ENCODE results near the gene DYNLT2.
A peak's percentile ranks its signal among the peaks of the same experiment; 100 is the strongest.

DYNLT2 gene

DNA sequence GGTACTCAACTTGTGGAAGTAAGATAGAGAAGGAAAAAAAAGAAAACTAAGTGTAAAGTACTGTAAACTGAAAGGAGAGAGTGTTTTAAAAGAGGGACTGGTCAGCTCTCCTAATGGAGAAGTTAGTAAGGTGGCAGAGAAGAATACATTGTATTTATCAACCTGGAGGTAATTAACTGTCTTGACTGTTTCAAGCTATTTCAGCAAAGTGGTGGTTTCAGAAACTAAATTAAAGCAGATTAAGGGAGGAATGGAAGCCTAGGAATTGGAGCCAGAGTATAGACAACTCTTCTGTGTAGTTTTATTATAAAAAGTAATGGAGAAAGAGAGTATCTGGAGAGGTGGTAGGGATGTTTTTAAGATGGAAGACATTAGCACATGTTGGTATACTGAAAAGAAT lies 24.4 kb downstream of the DYNLT2 start:
- no peak for DNase-seq

DNA sequence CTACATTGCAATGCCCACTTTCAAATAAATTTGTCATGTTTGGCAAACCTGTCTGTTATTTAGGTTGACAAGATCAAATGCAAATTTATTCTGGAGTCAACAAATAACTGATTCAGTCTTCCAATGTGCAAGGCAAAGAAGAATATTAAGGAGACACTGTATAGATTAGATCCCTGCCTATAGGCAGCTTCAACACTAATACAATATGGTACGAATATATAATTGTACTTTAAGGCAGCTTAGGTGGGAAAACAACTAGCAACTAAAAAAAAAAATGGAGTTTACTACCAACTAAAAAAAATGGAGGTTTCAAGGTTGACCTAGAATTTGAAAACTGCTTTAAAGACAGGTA lies 25.3 kb downstream of the DYNLT2 start:
- DNase-seq: no peak

DNA sequence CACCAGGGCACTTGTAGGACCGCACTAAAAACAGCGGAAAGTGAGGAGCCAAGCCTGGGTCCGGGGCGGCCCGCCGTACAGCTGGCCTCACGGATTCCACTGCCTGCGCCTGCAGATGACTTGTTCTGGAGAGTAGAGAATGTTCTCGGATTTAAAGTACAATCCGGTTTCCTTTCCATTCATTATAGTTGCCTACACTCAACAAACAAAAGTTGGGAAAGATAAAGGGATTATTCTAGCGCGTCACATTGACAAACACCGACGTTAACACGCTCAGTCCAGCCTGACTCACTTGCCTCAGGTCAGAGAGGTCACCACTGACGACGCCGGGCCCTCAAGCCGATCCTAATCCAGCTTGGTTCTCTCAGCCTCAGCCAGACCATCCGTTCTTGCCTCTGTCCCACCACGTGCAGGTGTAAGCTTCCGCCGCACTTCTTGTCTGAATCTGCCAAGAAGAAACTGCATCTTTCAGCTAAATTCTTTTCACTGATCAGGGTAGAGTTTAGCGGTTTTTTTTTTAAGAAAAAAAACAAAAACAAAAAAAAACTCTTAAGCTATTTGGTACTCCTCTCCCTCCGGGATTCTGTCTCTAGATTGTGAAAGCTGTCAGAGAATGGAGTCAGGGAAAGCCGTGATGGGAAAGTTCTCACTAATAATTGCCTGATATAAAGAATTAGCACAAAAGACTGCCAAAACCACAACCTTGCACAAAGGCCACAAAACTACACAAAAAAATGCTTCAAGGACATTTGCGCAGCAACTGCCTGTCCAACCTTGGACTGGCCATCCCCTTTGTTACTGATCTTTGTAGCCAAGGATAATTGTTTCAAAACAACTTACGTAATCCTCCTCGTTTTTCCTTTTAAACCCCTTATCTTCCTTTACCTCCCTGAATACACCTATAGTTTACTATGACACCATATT lies 26.0 kb downstream of the DYNLT2 start:
- no peak for DNase-seq

DNA sequence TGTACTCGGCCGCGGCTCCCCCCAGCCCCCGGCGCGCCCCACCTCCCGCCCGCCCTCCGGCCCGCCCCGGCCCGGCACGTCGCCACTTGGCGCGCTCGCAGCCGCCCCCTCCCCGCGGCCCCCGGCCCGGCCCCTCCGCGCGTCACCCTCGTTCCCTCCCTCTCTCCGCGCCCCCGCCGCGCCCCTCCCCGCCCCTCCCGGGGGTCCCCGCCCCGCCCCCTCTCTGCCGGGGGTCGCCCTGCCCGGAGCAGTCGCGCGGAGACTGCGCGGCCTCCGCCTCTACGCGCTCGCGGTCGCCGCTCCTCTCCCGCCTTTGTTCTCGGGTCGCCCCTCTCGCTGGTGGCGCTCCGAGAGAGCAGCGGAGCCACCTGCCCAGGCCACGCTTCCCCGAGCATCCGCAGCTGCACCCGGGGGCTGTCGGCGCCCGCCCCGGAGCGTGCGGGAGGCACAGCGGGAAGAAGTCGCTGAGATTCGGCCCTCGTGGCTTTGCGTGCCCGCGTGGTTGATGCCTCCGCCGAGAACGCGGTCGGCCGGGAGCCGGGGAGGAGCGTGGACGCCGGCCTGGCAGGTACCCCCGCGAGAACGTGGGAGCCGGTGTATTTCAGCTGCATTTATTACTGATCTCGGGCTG lies 26.8 kb downstream of the DYNLT2 start, which contains the start of gene PHF10:
Gene PHF10 (minus strand): TSS at position 7 of the 631 bp plus-strand sequence. CDS start 569 bp downstream, outside the sequence.
- DNase-seq: peak; percentile 67

DNA sequence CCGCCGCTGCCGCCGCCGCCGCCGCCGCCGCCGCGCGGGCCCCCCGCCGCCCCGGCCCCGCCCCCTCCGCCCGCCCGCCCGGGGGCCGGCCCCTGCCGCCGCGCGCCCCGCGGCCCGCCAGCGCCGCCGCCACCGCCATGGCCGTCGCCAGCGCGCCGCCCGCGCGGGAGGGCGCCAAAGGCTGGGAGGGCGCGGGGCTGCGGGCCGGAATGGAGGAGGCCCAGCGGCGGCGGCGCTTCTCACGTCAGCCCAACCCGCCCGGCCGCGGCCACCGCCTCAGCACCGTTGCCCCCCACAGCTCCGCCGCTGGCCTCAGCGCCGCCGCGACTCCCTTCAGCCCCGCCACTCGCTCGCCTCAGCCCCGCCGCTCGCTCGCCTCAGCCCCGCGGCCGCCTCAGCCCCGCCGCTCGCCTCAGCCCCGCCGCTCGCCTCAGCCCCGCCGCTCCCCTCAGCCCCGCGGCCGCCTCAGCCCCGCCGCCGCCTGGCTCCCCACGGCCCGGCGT lies 27.3 kb downstream of the DYNLT2 start:
- DNase-seq: peak; percentile 23

DNA sequence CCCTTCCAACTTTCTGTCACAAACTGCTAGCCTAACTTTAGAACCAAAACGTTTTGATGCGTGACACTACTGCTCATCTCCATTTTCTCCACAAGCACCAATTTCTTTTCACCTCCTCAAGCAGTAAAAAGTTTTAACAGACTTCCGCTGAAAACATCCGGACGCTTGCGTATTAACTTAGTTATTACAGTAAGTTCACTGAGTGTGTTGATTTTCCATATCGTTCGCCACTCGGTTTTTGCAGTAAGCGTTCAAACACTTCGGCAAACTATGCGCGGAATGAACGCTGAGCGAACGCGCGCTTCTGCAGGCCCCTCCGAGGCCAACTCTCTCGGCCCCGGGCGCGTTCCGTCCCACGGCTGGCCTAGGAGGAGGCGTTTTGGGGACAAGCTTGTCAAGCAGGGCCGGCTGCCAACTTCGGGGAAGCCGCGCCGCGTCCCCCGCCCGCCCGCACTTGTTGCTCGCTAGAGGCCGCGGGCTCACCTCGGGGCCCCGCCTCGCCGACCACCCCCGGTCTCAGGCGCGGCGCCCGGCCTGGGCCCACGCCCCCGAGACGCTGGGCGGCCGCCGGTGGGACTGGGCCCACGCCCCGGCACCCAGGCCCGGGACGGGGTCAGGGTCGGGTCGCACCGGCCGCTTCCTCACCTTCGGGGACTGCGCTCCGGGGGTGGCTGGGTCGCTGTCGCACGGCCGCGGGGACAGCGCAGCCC lies 28.0 kb downstream of the DYNLT2 start:
- peak; percentile 56 for DNase-seq

DNA sequence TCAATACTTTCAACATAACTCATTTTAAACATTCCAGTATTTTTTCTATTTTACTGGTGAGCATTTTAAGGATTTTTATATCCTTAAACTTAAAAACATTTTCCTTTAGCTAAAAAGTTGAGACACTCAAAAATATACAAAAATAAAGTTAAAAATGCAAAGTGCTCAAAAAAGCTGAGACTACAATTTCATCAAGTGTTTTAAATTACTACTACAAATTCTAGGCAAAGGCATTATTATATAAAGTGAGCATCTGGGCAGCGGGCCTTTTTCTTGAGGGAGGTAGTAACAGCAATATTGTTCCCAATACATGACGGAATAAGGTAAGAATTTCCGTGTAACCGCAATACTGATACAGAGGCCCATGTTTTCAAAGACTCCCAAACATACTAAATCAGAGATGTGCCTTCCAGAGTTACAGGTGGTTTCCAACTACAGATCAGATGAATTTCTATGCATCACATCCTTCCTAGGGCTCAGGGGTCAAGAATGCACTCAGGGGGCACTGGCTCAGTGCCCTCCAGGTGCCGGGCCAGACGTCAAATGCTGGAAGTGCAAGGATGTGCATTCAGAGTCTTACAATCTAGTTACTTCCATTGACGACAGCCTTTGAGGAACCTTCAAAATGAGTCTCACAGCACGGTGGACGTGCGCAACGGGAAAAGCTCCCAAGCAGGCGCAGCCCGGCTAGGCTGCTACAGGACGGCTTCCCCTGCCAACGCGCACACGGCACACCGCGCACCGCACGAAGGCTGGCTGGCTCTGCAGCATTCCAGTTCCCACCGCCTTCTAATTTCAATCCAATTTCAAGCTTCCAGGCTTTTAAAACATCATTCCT lies 28.8 kb downstream of the DYNLT2 start:
- DNase-seq: peak; percentile 34

DNA sequence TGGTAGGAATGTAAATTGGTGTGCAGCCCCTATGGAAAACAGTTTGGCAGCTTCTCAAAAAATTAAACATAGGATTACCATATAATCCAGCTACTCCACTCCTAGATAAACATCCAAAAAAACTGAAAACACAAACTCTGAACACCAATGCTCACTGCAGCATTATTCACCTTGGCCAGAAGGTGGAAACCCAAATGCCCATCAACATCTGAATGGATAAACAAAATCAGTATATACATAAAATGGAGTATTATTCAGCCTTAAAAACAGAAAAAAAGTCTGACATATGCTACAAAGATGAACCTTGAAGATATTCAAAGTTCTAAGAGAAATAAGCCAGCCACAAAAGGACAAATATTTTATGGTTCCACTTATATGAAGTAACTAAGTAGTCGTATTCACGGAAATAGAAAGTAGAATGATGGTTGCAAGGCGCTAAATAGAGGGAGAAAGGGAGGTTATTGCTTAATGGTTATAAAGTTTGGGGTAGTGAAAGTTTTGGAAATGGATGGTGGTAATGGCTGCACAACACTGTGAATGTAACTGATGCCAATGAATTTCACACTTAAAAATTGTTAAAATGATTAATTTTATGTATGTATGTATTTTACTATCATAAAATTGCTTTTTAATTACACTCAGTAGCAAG lies 31.0 kb downstream of the DYNLT2 start:
- no peak for DNase-seq

DNA sequence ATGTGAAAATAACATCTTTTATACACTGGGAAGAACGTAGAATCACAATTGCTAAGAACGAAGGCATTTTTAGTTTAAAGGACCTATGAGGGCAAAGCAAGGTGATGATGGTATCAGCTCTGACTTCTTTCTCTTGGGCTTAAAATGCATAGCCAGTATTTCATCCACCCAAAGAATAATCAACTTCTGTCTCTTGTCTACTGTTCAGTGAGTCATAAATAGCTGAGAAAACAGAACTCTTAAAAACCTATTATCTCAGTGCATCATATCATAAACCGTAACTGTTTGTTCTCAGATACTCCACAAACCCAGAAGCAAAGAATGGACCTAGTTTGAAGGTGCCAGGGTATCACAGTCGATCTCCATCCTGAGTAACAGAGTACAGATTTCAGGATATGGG lies 32.3 kb downstream of the DYNLT2 start:
- no peak for DNase-seq

DNA sequence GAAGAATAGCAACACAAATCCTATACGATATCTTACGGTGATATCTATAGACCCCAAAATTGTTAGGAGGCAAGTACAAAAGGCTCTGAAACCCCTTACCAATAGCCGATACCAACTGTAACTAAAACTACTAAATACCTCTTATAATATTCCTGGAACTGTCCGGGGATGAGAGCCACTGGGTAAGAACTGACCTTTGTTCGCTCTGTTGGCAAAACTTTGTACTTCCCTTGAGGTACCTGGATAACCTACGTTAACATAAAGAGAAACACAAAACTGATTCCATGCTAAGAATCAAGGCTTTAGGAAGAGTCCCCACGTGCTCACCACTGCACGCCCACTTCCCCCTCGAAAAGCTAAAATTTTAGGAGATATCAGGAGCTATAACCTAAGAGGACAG lies 36.8 kb downstream of the DYNLT2 start:
- no peak for DNase-seq

DNA sequence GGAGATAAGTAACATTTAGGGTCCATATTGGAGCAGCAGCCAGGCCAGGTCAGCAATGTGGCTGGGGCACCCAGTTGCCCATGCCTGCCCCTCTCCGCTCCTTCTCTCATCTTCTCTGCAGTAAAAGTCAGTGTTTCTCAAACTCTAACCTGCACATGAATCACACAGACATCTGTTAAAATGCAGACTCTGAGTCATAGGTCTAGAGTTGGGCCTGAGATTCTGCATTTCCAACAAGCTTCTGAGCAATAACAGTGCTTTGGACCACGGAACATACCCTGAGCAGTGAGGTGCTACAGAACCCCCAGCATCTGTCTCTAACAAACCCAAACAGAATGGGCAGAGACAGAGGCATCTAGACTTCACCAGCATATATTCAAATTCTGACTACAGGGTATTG lies 37.2 kb downstream of the DYNLT2 start:
- DNase-seq: no peak

DNA sequence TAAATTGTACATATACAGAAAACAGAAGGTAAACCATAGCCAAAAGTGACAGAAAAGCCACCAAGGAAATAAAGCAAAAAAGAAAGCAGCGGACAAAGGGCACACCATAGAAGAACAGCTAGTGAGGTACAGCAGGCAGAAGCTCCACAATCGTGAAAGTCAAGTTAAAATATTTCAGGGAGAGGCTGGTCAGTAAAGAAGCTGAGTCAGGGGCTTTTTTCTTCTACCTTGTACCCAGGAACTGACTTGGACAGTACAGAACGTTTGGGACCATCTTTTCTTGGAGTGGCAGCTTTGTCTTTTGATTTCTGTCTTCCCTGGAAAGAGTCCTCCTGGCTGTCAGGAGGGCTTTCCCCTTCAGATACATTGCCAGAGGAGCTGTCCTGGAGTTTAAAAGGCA lies 41.4 kb downstream of the DYNLT2 start:
- no peak for DNase-seq

DNA sequence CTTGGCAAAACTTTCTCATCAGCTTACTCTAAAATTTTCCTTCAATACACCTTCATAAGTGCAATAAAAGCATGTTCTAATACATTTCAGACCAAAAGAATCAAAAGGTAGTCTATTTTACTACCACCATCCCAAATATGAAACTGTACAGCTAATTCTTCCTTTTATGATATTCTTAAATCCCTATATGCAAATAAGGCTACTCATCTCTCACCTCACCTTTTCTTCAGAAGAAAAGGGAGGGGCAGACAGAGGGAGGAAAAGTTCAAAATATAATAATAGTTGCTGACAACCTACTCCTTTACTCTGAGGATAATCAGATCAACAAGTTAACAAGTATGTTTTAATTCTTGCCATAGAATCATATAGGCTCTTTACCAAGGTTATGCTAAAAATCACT lies 42.1 kb downstream of the DYNLT2 start:
- DNase-seq: no peak

DNA sequence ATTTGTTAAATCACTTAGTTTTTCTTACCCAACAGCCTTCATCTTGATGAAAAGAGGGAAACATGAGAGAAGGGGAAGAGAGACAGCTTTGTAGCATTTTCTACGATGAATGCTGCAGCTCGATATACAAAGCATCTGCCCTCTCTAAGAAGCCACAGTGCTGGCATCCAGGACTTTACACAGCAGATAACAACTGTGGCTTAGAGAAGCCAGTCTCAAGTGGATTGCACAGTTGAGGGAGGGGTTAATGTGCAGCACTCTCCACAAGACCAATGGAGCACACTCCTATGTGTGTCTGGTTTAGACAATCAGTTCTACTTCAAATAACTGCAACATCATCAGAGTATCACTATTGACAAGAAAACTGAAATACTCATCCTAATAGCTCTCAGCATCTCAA lies 43.6 kb downstream of the DYNLT2 start:
- no peak for DNase-seq

DNA sequence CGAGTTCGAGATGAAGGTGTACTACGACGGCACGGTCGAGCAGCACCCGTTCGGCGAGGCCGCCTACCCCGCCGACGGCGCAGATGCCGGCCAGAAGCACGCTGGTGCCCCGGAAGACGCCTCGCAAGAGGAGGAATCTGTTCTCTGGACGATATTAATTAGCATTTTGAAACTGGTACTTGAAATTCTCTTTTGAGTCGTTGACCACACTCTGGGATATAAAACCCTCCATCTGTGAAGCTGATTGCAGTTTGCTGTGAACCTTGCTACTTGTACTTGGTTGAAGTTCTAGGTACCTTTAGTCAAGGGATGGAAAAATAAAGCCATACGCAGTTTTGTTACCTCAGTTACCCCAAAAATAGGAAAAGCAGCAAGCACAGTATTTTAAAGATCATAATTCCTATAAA lies 48.5 kb downstream of the DYNLT2 start:
- DNase-seq: no peak

DNA sequence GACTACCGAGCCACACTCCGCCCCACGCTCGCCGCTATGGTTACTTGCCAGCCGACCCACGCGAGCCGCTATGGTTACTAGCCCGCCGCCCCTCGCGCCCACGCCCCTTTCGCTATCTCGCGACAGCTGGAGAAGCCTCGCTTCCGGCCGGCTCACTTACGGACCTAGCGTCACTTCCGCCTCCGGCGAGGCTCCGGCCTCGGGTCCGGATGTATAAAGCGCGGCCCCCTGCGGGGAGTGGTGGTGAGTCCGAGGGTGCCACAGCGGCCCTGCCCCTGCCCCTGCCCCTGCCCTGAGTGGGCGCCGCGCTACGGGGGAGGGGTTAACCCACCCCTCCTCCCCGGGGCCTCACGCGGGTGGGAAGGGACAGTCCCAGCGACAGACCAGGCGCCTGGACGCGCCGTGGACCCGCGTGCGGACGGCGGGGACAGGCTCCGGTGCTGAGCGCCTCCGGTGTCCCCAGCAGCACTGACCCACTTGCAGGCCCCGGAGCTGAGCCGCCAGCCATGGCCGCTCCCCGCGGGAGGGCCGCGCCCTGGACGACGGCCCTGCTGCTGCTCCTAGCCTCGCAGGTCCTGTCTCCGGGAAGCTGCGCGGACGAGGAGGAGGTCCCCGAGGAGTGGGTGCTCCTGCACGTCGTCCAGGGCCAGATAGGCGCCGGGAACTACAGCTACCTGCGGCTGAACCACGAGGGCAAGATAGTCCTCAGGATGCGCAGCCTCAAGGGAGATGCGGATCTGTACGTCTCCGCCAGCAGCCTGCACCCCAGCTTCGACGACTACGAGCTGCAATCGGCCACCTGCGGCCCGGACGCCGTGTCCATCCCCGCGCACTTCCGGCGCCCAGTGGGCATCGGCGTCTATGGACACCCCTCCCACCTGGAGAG lies 49.2 kb downstream of the DYNLT2 start, which contains the start of the genes C6orf120 and WDR27:
Gene C6orf120 (plus strand): TSS at position 173 of the 886 bp plus-strand sequence. CDS start 334 bp downstream, at position 507.
Gene WDR27 (minus strand): TSS at position 76 of the 886 bp plus-strand sequence. CDS start 13,024 bp downstream, outside the sequence.
- peak; percentile 98 for DNase-seq

DNA sequence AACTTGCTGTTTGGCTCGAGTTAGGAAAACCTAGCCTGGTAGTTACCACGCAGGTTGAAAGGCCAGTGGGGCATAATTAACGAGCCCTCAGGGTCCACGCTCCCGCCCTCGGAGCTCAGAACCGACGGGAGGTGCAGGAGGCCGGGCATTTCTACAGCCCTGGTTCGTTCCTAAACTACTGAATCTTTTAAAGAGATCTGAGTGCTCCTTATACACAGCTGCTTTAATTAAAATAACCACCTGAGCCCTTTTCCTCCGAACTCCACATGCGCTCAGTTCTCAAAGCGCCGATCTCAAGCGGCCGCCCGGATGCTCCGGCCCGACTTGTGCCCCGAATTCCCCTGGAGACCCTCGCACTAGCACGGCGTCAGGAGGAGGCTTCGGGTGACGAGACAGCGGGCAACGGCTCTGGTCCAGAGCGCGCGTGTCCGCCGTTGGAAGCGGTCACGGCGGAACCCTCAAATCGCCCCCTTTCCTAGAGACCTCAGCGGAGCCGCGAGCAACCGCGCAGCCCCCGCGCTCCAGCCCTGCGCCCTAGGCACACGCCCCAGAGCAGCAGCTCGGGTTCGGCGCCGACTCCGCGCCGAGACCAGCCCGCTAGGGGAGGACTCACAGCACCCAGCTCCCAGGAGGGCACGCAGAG lies 49.9 kb downstream of the DYNLT2 start:
- peak; percentile 11 for DNase-seq

DNA sequence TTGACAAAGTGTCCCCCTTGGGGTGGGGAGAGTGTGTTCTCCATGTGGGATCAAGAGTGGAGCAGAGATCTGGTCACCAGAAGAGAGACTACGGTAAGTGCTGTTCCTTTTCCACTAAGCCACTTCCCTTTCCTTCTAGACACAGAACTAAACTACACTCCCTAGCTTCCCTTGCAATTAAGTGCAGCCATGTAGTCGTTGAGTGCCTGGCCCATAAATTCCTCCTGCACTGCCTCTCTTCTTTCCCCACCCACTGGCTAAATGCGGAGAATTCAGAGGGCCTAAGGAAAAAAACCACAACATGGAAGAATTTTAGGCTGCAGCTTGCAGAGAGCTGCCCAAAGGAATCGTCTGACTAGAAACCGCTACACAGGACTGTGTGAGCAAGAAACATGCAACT lies 51.1 kb downstream of the DYNLT2 start:
- DNase-seq: no peak

DNA sequence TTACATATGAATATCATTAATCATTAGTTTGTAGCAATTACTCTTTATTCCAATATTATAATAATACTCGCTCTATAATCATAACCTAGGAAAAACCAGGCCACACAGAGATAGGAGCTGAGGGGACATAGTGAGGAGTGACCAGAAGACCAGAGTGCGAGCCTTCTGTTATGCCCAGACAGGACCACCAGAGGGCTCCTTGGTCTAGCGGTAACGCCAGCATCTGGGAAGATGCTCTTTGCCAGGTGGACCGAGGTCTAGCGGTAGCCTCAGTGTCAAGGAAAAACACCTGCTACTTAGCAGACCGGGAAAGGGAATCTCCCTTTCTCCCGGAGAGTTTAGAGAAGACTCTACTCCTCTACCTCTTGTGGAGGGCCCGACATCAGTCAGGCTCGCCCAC lies 54.3 kb downstream of the DYNLT2 start:
- peak; percentile 27 for DNase-seq

DNA sequence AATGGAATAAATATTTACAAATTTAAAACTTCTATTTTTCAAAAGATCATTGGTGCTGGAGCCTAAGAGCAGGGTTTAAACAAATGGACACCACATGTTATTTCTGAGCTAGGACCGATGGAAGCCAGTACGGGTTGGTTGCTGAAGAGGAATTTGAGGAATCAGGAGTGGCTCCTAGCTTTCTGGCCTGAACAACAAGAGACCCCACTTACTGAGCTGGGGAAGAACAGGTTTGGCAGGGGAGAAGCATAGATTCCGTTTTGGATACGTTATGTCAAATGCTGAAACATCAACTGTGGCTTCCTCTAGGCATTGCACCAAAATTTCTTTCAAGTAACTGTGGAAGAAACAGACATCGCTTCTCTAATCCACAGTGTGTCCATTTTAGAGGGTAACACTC lies 56.2 kb downstream of the DYNLT2 start:
- DNase-seq: no peak
